Activated CD4-positive, alpha-beta T cell treated with anti-CD3 and anti-CD28 coated beads, Interleukin-2, amount 10 ng/mL, durations not matched to agents 24 days and 14 days (primary cell): ENCODE measurements around the gene GALNT9. TPM values are rescaled to one million over a fixed set of nuclear protein-coding genes. Genes with fewer than 3 reads are reported as not detected.
"Not testable (repeated sequence)": the region's sequence is repeated elsewhere in the genome, so short reads cannot be mapped to it uniquely, and the experiment has no call there.

Source experiments
- DNase-seq: peaks from one replicate; pipeline ENCODE4 v3.0.0; 2022
- H3K27ac Mint-ChIP-seq: one replicate; pipeline ENCODE4 v1.8.0; 2022; ENCODE audit warnings: mild to moderate bottlenecking, mixed read lengths
- H3K27me3 Mint-ChIP-seq: one replicate; pipeline ENCODE4 v1.8.0; 2022; ENCODE audit warnings: mixed read lengths
- H3K36me3 Mint-ChIP-seq: one replicate; pipeline ENCODE4 v1.8.0; 2022; ENCODE audit warnings: low read depth, mild to moderate bottlenecking, mixed read lengths
- H3K4me1 Mint-ChIP-seq: one replicate; pipeline ENCODE4 v1.8.0; 2021; ENCODE audit warnings: mixed read lengths
- H3K4me3 Mint-ChIP-seq: one replicate; pipeline ENCODE4 v1.8.0; 2022; ENCODE audit warnings: mild to moderate bottlenecking, moderate library complexity, mixed read lengths
- H3K9me3 Mint-ChIP-seq: one replicate; pipeline ENCODE4 v1.8.0; 2021; ENCODE audit warnings: mixed read lengths
- intact Hi-C: fragments of 100-400 bp; cut with micrococcal nuclease; formaldehyde crosslinking; loops from one replicate; pipeline ENCODE4 v1.15.1; 2023
- total RNA-seq: library from RNA; stranded (reverse); gene quantifications from 2 replicates; pipeline ENCODE4 v1.2.3, GENCODE V29; 2022

GALNT9 gene
- total RNA-seq, 1 donor from 2014 or later: not detected

- Mint-ChIP-seq H3K4me3 (no peak overlapping the region), H3K27ac (peak overlapping the region; percentile 47), H3K36me3 (no peaks in the 10 kb centered on the region), H3K9me3 (peaks cover 9% of the 10 kb centered on the region), H3K4me1 (peaks cover 9% of the 10 kb centered on the region), H3K27me3 (peaks cover 12% of the 10 kb centered on the region)
- intact Hi-C loops: no loop called here
- DNase-seq: peak; percentile 81
Observed at GRCh38 chr12:132222096-132222807, 107.1 kb downstream of the GALNT9 start.

- DNase-seq, H3K4me3 Mint-ChIP-seq, H3K4me1 Mint-ChIP-seq: not testable (repeated sequence)
Observed at GRCh38 chr12:132219761-132220160, 109.6 kb downstream of the GALNT9 start.

DNA sequence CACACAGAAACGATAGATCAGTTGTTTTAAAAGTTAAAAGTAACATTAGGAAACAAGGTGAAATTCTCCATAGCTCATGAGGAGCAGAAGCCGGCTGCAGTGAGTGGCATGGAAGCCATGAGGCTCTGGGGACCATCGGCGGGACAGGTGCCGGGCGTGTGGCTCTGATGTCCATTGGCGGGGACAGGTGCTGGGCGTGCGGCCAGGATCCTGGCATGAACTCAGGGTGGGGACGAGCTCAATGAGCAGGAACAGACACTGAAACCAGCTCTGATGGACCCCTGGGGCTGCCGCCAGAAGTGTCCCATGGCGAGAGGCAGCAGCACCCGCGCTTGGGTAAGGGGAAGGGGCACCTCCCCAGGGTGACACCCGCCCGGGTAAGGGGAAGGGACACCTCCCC lies 110.1 kb downstream of the GALNT9 start:
- Mint-ChIP-seq H3K27ac (no peak overlapping the region), H3K36me3 (no peaks in the 10 kb centered on the region), H3K9me3 (peaks cover 10% of the 10 kb centered on the region), H3K4me1 (peaks cover 9% of the 10 kb centered on the region), H3K27me3 (peaks cover 12% of the 10 kb centered on the region), H3K4me3 (no peak overlapping the region)
- no peak for DNase-seq
- intact Hi-C loops: loop anchor here (1.0 kb wide), 1 partner anchor 65 kb away; no protein-coding TSS in a partner anchor

More at GRCh38 chr12:132219761-132220160, 109.6 kb downstream of the GALNT9 start:
- H3K27ac Mint-ChIP-seq, H3K36me3 Mint-ChIP-seq: not testable (repeated sequence)
- Mint-ChIP-seq H3K9me3 (peaks cover 10% of the 10 kb centered on the region), H3K27me3 (peaks cover 12% of the 10 kb centered on the region)
- intact Hi-C loops: loop anchor here (1.0 kb wide), 1 partner anchor 65 kb away; no protein-coding TSS in a partner anchor

- Mint-ChIP-seq H3K4me1 (peaks cover 9% of the 10 kb centered on the region), H3K9me3 (peaks cover 10% of the 10 kb centered on the region), H3K27ac (no peak overlapping the region), H3K36me3 (no peaks in the 10 kb centered on the region), H3K4me3 (no peak overlapping the region), H3K27me3 (peaks cover 12% of the 10 kb centered on the region)
- intact Hi-C loops: loop anchor here (1.0 kb wide), 1 partner anchor 65 kb away; no protein-coding TSS in a partner anchor
- peak; percentile 79 for DNase-seq
Observed at GRCh38 chr12:132218915-132219314, 110.5 kb downstream of the GALNT9 start.

DNA sequence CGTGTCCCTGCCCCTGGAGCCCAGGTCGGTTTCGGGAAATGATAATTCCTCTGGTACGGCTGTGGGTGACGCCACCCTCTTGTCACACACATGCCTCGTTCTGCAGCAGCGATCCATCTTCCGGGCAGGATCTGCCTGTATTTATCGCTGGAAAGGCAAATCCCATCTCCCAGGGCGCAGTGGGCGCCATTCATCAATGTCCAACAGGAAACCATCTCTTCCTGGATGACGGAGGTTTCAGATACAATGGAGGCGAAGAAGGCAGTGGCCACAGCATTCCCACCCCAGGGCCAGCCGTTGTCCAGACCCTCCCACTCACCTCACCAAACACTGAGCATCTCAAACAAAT lies 110.9 kb downstream of the GALNT9 start:
- Mint-ChIP-seq H3K4me3 (no peak overlapping the region), H3K27me3 (peaks cover 12% of the 10 kb centered on the region), H3K4me1 (peaks cover 9% of the 10 kb centered on the region), H3K27ac (no peak overlapping the region), H3K9me3 (peaks cover 10% of the 10 kb centered on the region), H3K36me3 (no peaks in the 10 kb centered on the region)
- no peak for DNase-seq
- intact Hi-C loops: no loop called here

DNA sequence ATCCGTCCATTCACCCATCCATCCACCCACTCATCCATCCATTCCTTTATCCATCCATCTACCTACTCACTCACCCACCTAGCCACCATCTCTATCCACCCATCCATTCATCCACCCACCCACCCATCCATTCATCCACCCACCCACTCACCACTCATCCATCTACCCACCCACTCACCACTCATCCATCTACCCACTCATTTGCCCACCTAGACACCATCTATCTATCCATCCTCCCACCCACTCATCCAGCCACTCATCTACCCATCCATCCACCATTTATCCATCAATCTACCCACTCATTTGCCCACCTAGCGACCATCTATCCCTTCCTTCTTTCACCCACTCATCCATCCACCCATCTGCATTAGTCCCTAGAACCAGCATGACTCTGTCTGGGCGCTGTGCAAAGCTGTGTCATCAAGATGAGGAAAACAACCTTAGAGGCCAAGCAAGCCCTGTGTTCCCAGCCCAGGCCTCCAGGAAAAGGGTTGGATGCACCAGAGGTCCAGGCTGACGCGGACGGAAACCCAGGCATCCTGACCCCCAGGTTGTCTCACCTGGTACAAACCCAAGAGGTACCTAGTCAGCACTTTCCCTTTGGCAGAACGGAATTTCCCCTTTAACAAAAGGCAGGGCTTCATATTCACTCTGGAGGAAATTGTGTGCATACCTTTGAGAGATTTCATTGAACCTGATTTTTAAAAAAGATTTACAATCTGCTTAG lies 111.4 kb downstream of the GALNT9 start:
- H3K36me3 Mint-ChIP-seq: no peaks in the 10 kb centered on the region
- intact Hi-C loops: no loop called here
- no peak overlapping the region for H3K4me3 Mint-ChIP-seq
- H3K27me3 Mint-ChIP-seq: peaks cover 12% of the 10 kb centered on the region
- DNase-seq: no peak
- peaks cover 9% of the 10 kb centered on the region for H3K4me1 Mint-ChIP-seq
- H3K9me3 Mint-ChIP-seq: peaks cover 10% of the 10 kb centered on the region
- no peak overlapping the region for H3K27ac Mint-ChIP-seq

GRCh38 chr12:132217371-132217770 lies 112.0 kb downstream of the GALNT9 start:
- DNase-seq: no peak
- Mint-ChIP-seq H3K9me3 (peaks cover 10% of the 10 kb centered on the region), H3K27me3 (peaks cover 11% of the 10 kb centered on the region), H3K36me3 (no peaks in the 10 kb centered on the region), H3K4me1 (peaks cover 5% of the 10 kb centered on the region), H3K4me3 (no peak overlapping the region), H3K27ac (no peak overlapping the region)
- intact Hi-C loops: no loop called here

DNA sequence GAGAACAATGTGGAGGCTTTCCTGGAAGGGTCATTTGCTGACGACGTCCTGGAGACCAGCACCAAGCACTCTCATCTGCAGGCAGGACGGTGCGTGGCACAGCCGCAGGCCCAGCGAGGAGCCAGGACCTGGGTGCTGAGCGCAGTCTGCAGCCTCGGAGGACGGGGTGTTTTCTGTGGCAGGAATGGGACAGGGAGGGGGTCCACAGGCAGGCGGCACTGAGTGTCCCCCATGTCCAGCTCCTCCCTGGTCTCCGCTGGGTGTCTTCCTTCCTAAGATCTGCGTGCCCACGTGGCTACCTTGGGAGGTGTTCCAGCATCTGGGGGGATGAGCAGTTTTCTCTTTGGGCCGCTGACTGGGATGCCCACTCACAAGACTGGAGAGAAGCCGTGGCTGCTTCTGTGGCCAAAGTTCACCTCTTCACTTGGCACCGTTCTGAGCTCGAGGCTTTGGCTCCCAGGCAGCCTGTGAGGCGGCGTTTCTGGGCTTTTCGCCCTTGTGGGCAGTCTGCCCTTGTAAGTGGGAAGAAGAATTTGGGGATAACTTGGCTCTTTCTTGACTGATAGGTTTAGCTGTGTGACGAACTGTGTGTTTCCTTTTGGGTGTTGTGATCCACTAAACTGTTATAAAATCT lies 112.9 kb downstream of the GALNT9 start:
- Mint-ChIP-seq H3K9me3 (peaks cover 10% of the 10 kb centered on the region), H3K27ac (no peak overlapping the region), H3K4me1 (no peaks in the 10 kb centered on the region), H3K4me3 (no peak overlapping the region), H3K36me3 (no peaks in the 10 kb centered on the region), H3K27me3 (peaks cover 7% of the 10 kb centered on the region)
- intact Hi-C loops: no loop called here
- no peak for DNase-seq

DNA sequence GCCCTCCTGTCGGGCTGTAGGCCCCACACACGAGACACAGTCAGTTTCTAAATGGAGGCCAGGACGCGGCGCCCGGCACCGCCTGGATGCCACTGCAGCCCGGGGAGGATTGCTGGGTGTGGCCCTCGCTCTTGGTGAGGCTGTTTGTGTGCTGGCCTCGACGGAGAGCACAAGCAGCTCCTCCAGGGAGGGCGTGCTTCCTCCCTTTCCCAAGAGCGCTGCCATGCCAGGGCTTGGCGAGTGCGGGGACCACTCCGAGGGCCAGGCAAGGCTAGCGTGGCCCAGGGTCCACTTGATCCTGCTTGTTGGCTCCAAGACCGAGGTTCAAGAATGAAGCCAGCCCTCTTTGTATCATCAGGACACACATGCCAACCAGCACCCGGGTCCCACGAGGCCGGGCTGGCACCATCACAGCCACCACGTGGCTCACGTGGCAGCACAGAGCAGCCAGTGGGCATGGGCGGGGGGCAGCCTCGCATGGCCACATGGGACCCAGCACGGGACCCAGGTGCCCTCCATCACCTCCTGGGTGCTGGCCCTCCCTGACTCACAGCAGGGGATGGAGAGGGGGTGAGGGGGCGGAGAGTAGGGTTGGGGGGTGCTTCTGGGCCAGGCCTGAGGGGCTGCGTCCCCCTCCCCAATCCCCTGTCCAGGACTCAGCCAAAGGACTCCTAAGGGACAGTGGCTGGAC lies 113.9 kb downstream of the GALNT9 start:
- no peak for DNase-seq
- intact Hi-C loops: no loop called here
- Mint-ChIP-seq H3K4me1 (no peaks in the 10 kb centered on the region), H3K27ac (no peak overlapping the region), H3K36me3 (no peaks in the 10 kb centered on the region), H3K4me3 (no peak overlapping the region), H3K9me3 (peaks cover 10% of the 10 kb centered on the region), H3K27me3 (peaks cover 6% of the 10 kb centered on the region)

- DNase-seq: no peak
- H3K27me3 Mint-ChIP-seq: peaks cover under 1% of the 10 kb centered on the region
- no peaks in the 10 kb centered on the region for H3K36me3 Mint-ChIP-seq
- no peaks in the 10 kb centered on the region for H3K4me1 Mint-ChIP-seq
- H3K9me3 Mint-ChIP-seq: peaks cover 10% of the 10 kb centered on the region
- no peak overlapping the region for H3K4me3 Mint-ChIP-seq
- intact Hi-C loops: no loop called here
- no peak overlapping the region for H3K27ac Mint-ChIP-seq
Observed at GRCh38 chr12:132214891-132215290, 114.5 kb downstream of the GALNT9 start.

- DNase-seq: no peak
- no peak overlapping the region for H3K27ac Mint-ChIP-seq
- no peak overlapping the region for H3K4me3 Mint-ChIP-seq
- no peaks in the 10 kb centered on the region for H3K36me3 Mint-ChIP-seq
- H3K4me1 Mint-ChIP-seq: no peaks in the 10 kb centered on the region
- no peaks in the 10 kb centered on the region for H3K27me3 Mint-ChIP-seq
- H3K9me3 Mint-ChIP-seq: peaks cover 10% of the 10 kb centered on the region
- intact Hi-C loops: no loop called here
Observed at GRCh38 chr12:132214161-132214476, 115.3 kb downstream of the GALNT9 start.

GRCh38 chr12:132213359-132214160 lies 115.8 kb downstream of the GALNT9 start:
- Mint-ChIP-seq H3K27ac (no peak overlapping the region), H3K4me1 (no peaks in the 10 kb centered on the region), H3K27me3 (no peaks in the 10 kb centered on the region), H3K36me3 (no peaks in the 10 kb centered on the region), H3K9me3 (peaks cover 10% of the 10 kb centered on the region), H3K4me3 (no peak overlapping the region)
- intact Hi-C loops: no loop called here
- no peak for DNase-seq

GRCh38 chr12:132211816-132212215 lies 117.6 kb downstream of the GALNT9 start:
- DNase-seq: no peak
- H3K4me3 Mint-ChIP-seq: no peak overlapping the region
- H3K27ac Mint-ChIP-seq: no peak overlapping the region
- intact Hi-C loops: no loop called here
- H3K9me3 Mint-ChIP-seq: no peaks in the 10 kb centered on the region
- H3K36me3 Mint-ChIP-seq: no peaks in the 10 kb centered on the region
- peaks cover 4% of the 10 kb centered on the region for H3K27me3 Mint-ChIP-seq
- no peaks in the 10 kb centered on the region for H3K4me1 Mint-ChIP-seq
